SK-N-MC (cell line): Measurements from ENCODE around the gene PRDM4.

Experiments
- EZH2 ChIP-seq: fragments of 200-600 bp; sonication (generic); IDR thresholded peaks from one replicate; pipeline ENCODE4 v1.6.1; 2017; ENCODE audit warnings: antibody characterized with exemption
- POLR2AphosphoS5 ChIP-seq: IDR thresholded peaks from 2 replicates; pipeline ENCODE4 v1.6.1; 2012; ENCODE audit warnings: mild to moderate bottlenecking, low read depth, low read length, borderline replicate concordance

GRCh38 chr12:107731366-107731765 is 29.6 kb downstream of the PRDM4 start:
- TF ChIP-seq EZH2 (no peak), POLR2AphosphoS5 (no peak)
